ENCODE measurements around the gene ALDH2. TPM values are rescaled to one million over a fixed set of nuclear protein-coding genes. Genes with fewer than 3 reads are reported as not detected.

Gene ALDH2
- total RNA-seq, 1 donor from 2014 or later, result 55.2 TPM

GRCh38 chr12:111785651-111786050 lies 18.9 kb downstream of the ALDH2 start:
- no peak for TF ChIP-seq CTCF (IDR thresholded peaks at IDR 0.05; ENCODE audit: partially characterized antibody, unreplicated experiment)
- H3K27me3 Mint-ChIP-seq (ENCODE audit: unreplicated experiment), result peaks cover 7% of the 10 kb centered on the region
- H3K4me3 Mint-ChIP-seq (ENCODE audit: unreplicated experiment), result no peak overlapping the region
- H3K36me3 Mint-ChIP-seq (ENCODE audit: unreplicated experiment), result peaks cover 10% of the 10 kb centered on the region
- H3K27ac Mint-ChIP-seq (ENCODE audit: unreplicated experiment), result no peak overlapping the region
- no peaks in the 10 kb centered on the region for H3K4me1 Mint-ChIP-seq (ENCODE audit: low read depth, unreplicated experiment)
- no peak for DNase-seq
- peaks cover 7% of the 10 kb centered on the region for H3K9me3 Mint-ChIP-seq (ENCODE audit: unreplicated experiment)

- peaks cover 5% of the 10 kb centered on the region for H3K27me3 Mint-ChIP-seq (ENCODE audit: unreplicated experiment)
- H3K36me3 Mint-ChIP-seq (ENCODE audit: unreplicated experiment), result peaks cover 3% of the 10 kb centered on the region
- peak overlapping the region; percentile 28 for H3K27ac Mint-ChIP-seq (ENCODE audit: unreplicated experiment)
- peaks cover 3% of the 10 kb centered on the region for H3K9me3 Mint-ChIP-seq (ENCODE audit: unreplicated experiment)
- H3K4me1 Mint-ChIP-seq (ENCODE audit: low read depth, unreplicated experiment), result no peaks in the 10 kb centered on the region
- TF ChIP-seq CTCF (IDR thresholded peaks at IDR 0.05; ENCODE audit: partially characterized antibody, unreplicated experiment), result no peak
- no peak overlapping the region for H3K4me3 Mint-ChIP-seq (ENCODE audit: unreplicated experiment)
- peak; percentile 32 for DNase-seq
Observed at GRCh38 chr12:111788178-111788654, 21.5 kb downstream of the ALDH2 start.

- peaks cover 3% of the 10 kb centered on the region for H3K36me3 Mint-ChIP-seq (ENCODE audit: unreplicated experiment)
- no peak overlapping the region for H3K27ac Mint-ChIP-seq (ENCODE audit: unreplicated experiment)
- H3K4me3 Mint-ChIP-seq (ENCODE audit: unreplicated experiment), result no peak overlapping the region
- H3K4me1 Mint-ChIP-seq (ENCODE audit: low read depth, unreplicated experiment), result no peaks in the 10 kb centered on the region
- H3K27me3 Mint-ChIP-seq (ENCODE audit: unreplicated experiment), result peaks cover 5% of the 10 kb centered on the region
- H3K9me3 Mint-ChIP-seq (ENCODE audit: unreplicated experiment), result peaks cover 3% of the 10 kb centered on the region
- no peak for DNase-seq
- no peak for TF ChIP-seq CTCF (IDR thresholded peaks at IDR 0.05; ENCODE audit: partially characterized antibody, unreplicated experiment)
Observed at GRCh38 chr12:111789779-111790178, 23.0 kb downstream of the ALDH2 start.

GRCh38 chr12:111791507-111791906 lies 24.8 kb downstream of the ALDH2 start:
- Mint-ChIP-seq H3K36me3 (ENCODE audit: unreplicated experiment) (no peaks in the 10 kb centered on the region), H3K4me3 (ENCODE audit: unreplicated experiment) (no peak overlapping the region), H3K27me3 (ENCODE audit: unreplicated experiment) (peaks cover 3% of the 10 kb centered on the region), H3K27ac (ENCODE audit: unreplicated experiment) (no peak overlapping the region), H3K4me1 (ENCODE audit: low read depth, unreplicated experiment) (no peaks in the 10 kb centered on the region), H3K9me3 (ENCODE audit: unreplicated experiment) (peaks cover 3% of the 10 kb centered on the region)
- DNase-seq, result no peak
- no peak for TF ChIP-seq CTCF (IDR thresholded peaks at IDR 0.05; ENCODE audit: partially characterized antibody, unreplicated experiment)

- no peak for DNase-seq
- H3K4me1 Mint-ChIP-seq (ENCODE audit: low read depth, unreplicated experiment), result no peaks in the 10 kb centered on the region
- peaks cover 2% of the 10 kb centered on the region for H3K9me3 Mint-ChIP-seq (ENCODE audit: unreplicated experiment)
- no peak overlapping the region for H3K4me3 Mint-ChIP-seq (ENCODE audit: unreplicated experiment)
- H3K36me3 Mint-ChIP-seq (ENCODE audit: unreplicated experiment), result no peaks in the 10 kb centered on the region
- no peak overlapping the region for H3K27ac Mint-ChIP-seq (ENCODE audit: unreplicated experiment)
- TF ChIP-seq CTCF (IDR thresholded peaks at IDR 0.05; ENCODE audit: partially characterized antibody, unreplicated experiment), result no peak
- peaks cover 1% of the 10 kb centered on the region for H3K27me3 Mint-ChIP-seq (ENCODE audit: unreplicated experiment)
Observed at GRCh38 chr12:111792155-111792855, 25.6 kb downstream of the ALDH2 start.

Data from glutamatergic neuron (in vitro differentiated cells).